ENCODE results near the gene CYFIP1. TPM values are rescaled to one million over a fixed set of nuclear protein-coding genes. Genes with fewer than 3 reads are reported as not detected.

Gene CYFIP1
- total RNA-seq, 1 experiment from 2014 or later, result 159 TPM

- intact Hi-C loops (cut with micrococcal nuclease; ENCODE audit: unreplicated experiment) (no loop called here), in situ Hi-C loops (cut with HindIII; ENCODE audit: low pct_unique_long_range_greater_than_20kb, low sequenced_read_pairs) (no loop called here)
- CTCF ChIA-PET, result no interaction called here
- peaks cover 7% of the 10 kb centered on the region; the same call in 1 of the 2 replicates for H3K36me3 ChIP-seq (ENCODE audit: control insufficient read depth, insufficient read depth, low read length)
- no peak overlapping the region for H3K27ac ChIP-seq (ENCODE audit: low read length)
- no peak for ATAC-seq
- TF ChIP-seq, protein P1, sequence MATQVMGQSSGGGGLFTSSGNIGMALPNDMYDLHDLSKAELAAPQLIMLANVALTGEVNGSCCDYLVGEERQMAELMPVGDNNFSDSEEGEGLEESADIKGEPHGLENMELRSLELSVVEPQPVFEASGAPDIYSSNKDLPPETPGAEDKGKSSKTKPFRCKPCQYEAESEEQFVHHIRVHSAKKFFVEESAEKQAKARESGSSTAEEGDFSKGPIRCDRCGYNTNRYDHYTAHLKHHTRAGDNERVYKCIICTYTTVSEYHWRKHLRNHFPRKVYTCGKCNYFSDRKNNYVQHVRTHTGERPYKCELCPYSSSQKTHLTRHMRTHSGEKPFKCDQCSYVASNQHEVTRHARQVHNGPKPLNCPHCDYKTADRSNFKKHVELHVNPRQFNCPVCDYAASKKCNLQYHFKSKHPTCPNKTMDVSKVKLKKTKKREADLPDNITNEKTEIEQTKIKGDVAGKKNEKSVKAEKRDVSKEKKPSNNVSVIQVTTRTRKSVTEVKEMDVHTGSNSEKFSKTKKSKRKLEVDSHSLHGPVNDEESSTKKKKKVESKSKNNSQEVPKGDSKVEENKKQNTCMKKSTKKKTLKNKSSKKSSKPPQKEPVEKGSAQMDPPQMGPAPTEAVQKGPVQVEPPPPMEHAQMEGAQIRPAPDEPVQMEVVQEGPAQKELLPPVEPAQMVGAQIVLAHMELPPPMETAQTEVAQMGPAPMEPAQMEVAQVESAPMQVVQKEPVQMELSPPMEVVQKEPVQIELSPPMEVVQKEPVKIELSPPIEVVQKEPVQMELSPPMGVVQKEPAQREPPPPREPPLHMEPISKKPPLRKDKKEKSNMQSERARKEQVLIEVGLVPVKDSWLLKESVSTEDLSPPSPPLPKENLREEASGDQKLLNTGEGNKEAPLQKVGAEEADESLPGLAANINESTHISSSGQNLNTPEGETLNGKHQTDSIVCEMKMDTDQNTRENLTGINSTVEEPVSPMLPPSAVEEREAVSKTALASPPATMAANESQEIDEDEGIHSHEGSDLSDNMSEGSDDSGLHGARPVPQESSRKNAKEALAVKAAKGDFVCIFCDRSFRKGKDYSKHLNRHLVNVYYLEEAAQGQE (IDR thresholded peaks at IDR 0.05; ENCODE audit: insufficient read depth in 1 of 2, low read depth in 2 of 2, low read length in 1 of 2), result no peak
- no peak for TF ChIP-seq SIN3A (IDR thresholded peaks at IDR 0.05; ENCODE audit: borderline replicate concordance, insufficient read depth, low read depth, low read length)
- no peak for TF ChIP-seq CTCF (IDR thresholded peaks at IDR 0.05)
- no peak for TF ChIP-seq POLR2AphosphoS5 (IDR thresholded peaks at IDR 0.05; ENCODE audit: low read depth, low read length)
- no peak for TF ChIP-seq TCF7L2 (IDR thresholded peaks at IDR 0.05; ENCODE audit: low read depth, low read length)
- no peaks in the 10 kb centered on the region for H3K9me3 ChIP-seq (ENCODE audit: control insufficient read depth, insufficient read depth, low read depth, low read length)
- no peak overlapping the region for H3K4me3 ChIP-seq (ENCODE audit: low read depth in 2 of 2, low read length in 2 of 2)
- POLR2A ChIA-PET, result no interaction called here
- H3K4me1 ChIP-seq (ENCODE audit: control insufficient read depth, insufficient read depth, low read length), result no peaks in the 10 kb centered on the region
- no peak for DNase-seq (ENCODE audit: low read depth, low spot score)
- no peaks in the 10 kb centered on the region for H3K27me3 ChIP-seq (ENCODE audit: control insufficient read depth, insufficient read depth, low read length)
- no TSS peak for BruUV-seq (replicated peaks)
Measured at GRCh38 chr15:22939051-22939450, 41.1 kb downstream of the CYFIP1 start.

DNA sequence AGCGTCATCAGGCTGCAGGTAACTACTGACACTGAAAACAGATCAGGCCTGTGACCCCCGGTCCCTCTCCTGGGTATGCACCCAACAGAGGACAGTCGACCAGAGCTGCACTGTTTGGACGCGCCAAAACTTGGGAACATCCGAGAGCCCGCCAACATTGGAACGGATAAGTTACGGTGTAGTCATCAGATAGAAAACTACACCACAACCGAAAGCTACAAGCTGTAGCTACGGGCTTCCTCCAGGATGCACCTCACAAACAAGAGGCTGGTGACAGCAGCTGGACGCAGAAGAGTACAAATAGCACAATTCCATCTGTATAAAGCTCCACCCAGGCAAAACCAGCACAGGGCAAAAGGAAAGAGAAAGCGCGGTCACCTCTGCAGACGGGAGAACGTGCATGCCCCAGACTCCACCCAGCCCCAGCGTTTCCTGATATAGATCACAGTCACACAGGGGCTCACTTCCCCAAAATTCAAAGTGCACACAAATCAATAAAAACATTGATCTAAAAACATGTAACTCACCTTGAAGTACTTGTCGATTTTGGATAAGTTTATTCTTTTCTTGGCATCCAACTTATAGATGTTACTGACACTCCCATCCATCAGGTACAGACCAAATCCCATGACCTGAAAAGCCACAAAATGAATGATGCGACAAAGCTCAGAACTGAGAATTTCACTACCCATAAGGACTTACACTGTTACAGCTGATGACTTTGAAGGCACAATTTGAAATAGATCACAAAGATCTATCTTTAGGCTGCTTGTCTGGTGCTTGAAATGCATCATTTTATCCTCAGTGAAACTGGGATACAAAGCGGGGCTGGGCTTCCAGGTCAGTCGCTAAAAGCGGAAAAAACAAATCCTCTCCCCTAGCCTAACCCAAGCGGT lies 43.3 kb downstream of the CYFIP1 start:
- H3K36me3 ChIP-seq (ENCODE audit: control insufficient read depth, insufficient read depth, low read length), result no peaks in the 10 kb centered on the region; the same call in 1 of the 2 replicates

More for the DNA sequence above, 43.3 kb downstream of the CYFIP1 start:
- intact Hi-C loops (cut with micrococcal nuclease; ENCODE audit: unreplicated experiment) (no loop called here), in situ Hi-C loops (cut with HindIII; ENCODE audit: low pct_unique_long_range_greater_than_20kb, low sequenced_read_pairs) (no loop called here)
- H3K9me3 ChIP-seq (ENCODE audit: control insufficient read depth, insufficient read depth, low read depth, low read length), result no peaks in the 10 kb centered on the region
- no peak for ATAC-seq
- no peaks in the 10 kb centered on the region for H3K27me3 ChIP-seq (ENCODE audit: control insufficient read depth, insufficient read depth, low read length)
- ChIA-PET POLR2A (no interaction called here), CTCF (no interaction called here)
- no peaks in the 10 kb centered on the region for H3K4me1 ChIP-seq (ENCODE audit: control insufficient read depth, insufficient read depth, low read length)
- no TSS peak for BruUV-seq (replicated peaks)
- H3K4me3 ChIP-seq (ENCODE audit: low read depth in 2 of 2, low read length in 2 of 2), result no peak overlapping the region
- no peak for DNase-seq (ENCODE audit: low read depth, low spot score)
- H3K27ac ChIP-seq (ENCODE audit: low read length), result no peak overlapping the region
- no peak for TF ChIP-seq POLR2AphosphoS5 (IDR thresholded peaks at IDR 0.05; ENCODE audit: low read depth, low read length)
- TF ChIP-seq, protein P1 (IDR thresholded peaks at IDR 0.05; ENCODE audit: insufficient read depth in 1 of 2, low read depth in 2 of 2, low read length in 1 of 2), result no peak
